ENCODE measurements around the gene CPD. TPM values are rescaled to one million over a fixed set of nuclear protein-coding genes. Genes with fewer than 3 reads are reported as not detected.

The CPD gene
- total and polyA plus RNA-seq, 4 donors: 19.1 to 139 (median 58.8) TPM

GRCh38 chr17:30377574-30378240, 1.0 kb upstream of the CPD start:
- Histone ChIP-seq H3K36me3 (ENCODE audit: control insufficient read depth in 4 of 4, insufficient read depth in 3 of 4, low read depth in 1 of 4, low read length in 3 of 4) (no peaks in the 10 kb centered on the region), H3K9me3 (ENCODE audit: control insufficient read depth in 4 of 4, low read length in 3 of 4) (no peaks in the 10 kb centered on the region), H3K4me3 (ENCODE audit: low read depth in 1 of 3, low read length in 3 of 3) (peak overlapping the region in 1 of 3 donors; percentile 98), H3K27me3 (ENCODE audit: control insufficient read depth in 4 of 4, insufficient read depth in 4 of 4, low read length in 3 of 4) (no peaks in the 10 kb centered on the region), H3K4me1 (ENCODE audit: control insufficient read depth in 4 of 4, insufficient read depth in 4 of 4, low read length in 3 of 4) (peaks cover 2 to 28% (median 14%) of the 10 kb centered on the region in 4 donors), H3K27ac (ENCODE audit: low read depth in 1 of 2, low read length in 2 of 2) (no peak overlapping the region), H3K9ac (ENCODE audit: low read depth in 1 of 2, low read length in 2 of 2) (no peak overlapping the region)
- 78% methylated on average over 11 of the region's 11 CpGs for WGBS
- no peak for DNase-seq (ENCODE audit: low spot score)
- TF ChIP-seq HNF4A (conservative IDR thresholded peaks at IDR 0.05): no peak

- TF ChIP-seq EGR1 (IDR thresholded peaks at IDR 0.05; ENCODE audit: low read depth in 2 of 2): no peak
- TF ChIP-seq, protein P1, sequence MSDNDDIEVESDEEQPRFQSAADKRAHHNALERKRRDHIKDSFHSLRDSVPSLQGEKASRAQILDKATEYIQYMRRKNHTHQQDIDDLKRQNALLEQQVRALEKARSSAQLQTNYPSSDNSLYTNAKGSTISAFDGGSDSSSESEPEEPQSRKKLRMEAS (IDR thresholded peaks at IDR 0.05): peak; percentile 74
- TF ChIP-seq RAD21 (IDR thresholded peaks at IDR 0.05): peak in 1 of 2 donors; percentile 3
- TF ChIP-seq, protein P2, sequence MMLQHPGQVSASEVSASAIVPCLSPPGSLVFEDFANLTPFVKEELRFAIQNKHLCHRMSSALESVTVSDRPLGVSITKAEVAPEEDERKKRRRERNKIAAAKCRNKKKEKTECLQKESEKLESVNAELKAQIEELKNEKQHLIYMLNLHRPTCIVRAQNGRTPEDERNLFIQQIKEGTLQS (IDR thresholded peaks at IDR 0.05): no peak
- no peak for TF ChIP-seq CTCF (IDR thresholded peaks at IDR 0.05; ENCODE audit: low read depth, low read length, missing input control)
- peak; percentile 42 for DNase-seq (ENCODE audit: low spot score)
- Histone ChIP-seq H3K36me3 (ENCODE audit: control insufficient read depth in 4 of 4, insufficient read depth in 3 of 4, low read depth in 1 of 4, low read length in 3 of 4) (no peaks in the 10 kb centered on the region), H3K27me3 (ENCODE audit: control insufficient read depth in 4 of 4, insufficient read depth in 4 of 4, low read length in 3 of 4) (no peaks in the 10 kb centered on the region), H3K9me3 (ENCODE audit: control insufficient read depth in 4 of 4, low read length in 3 of 4) (no peaks in the 10 kb centered on the region), H3K4me3 (ENCODE audit: low read depth in 1 of 3, low read length in 3 of 3) (peak overlapping the region; percentile 75 to 98 (median 76)), H3K9ac (ENCODE audit: low read depth in 1 of 2, low read length in 2 of 2) (peak overlapping the region in 1 of 2 donors; percentile 45), H3K4me1 (ENCODE audit: control insufficient read depth in 4 of 4, insufficient read depth in 4 of 4, low read length in 3 of 4) (peaks cover 3 to 30% (median 14%) of the 10 kb centered on the region in 4 donors), H3K27ac (ENCODE audit: low read depth in 1 of 2, low read length in 2 of 2) (peak overlapping the region; percentile 53 to 83)
- 13% methylated on average over 31 of the region's 31 CpGs for WGBS
Observed at GRCh38 chr17:30378241-30378824, 394 bp upstream of the CPD start.

DNA sequence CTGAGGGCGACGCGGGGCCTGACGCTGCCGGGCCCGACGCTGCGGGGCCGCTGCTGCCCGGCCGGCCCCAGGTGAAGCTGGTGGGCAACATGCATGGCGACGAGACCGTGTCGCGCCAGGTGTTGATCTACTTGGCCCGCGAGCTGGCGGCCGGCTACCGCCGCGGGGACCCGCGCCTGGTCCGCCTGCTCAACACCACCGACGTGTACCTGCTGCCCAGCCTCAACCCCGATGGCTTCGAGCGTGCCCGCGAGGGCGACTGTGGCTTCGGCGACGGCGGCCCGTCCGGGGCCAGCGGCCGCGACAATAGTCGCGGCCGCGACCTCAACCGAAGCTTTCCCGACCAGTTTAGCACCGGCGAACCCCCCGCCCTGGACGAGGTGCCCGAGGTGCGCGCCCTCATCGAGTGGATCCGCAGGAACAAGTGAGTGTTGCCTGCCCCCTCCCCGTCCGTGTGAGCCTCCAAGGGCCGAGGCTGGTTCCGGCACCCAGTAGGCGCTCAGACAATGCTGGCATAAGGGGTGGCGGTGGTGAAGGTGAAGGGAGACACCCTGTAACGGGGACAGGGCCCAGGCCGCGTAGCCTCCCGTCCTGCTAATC, 676 bp downstream of the CPD start:
- Histone ChIP-seq H3K27me3 (ENCODE audit: control insufficient read depth in 4 of 4, insufficient read depth in 4 of 4, low read length in 3 of 4) (no peaks in the 10 kb centered on the region), H3K9ac (ENCODE audit: low read depth in 1 of 2, low read length in 2 of 2) (peak overlapping the region; percentile 51 to 72), H3K4me1 (ENCODE audit: control insufficient read depth in 4 of 4, insufficient read depth in 4 of 4, low read length in 3 of 4) (peaks cover 3 to 30% (median 14%) of the 10 kb centered on the region in 4 donors), H3K9me3 (ENCODE audit: control insufficient read depth in 4 of 4, low read length in 3 of 4) (no peaks in the 10 kb centered on the region), H3K36me3 (ENCODE audit: control insufficient read depth in 4 of 4, insufficient read depth in 3 of 4, low read depth in 1 of 4, low read length in 3 of 4) (peaks cover 0 to 2% (median 0%) of the 10 kb centered on the region in 4 donors), H3K27ac (ENCODE audit: low read depth in 1 of 2, low read length in 2 of 2) (peak overlapping the region; percentile 83 to 85), H3K4me3 (ENCODE audit: low read depth in 1 of 3, low read length in 3 of 3) (peak overlapping the region; percentile 75 to 98 (median 92))
- peak; percentile 49 for DNase-seq (ENCODE audit: low spot score)
- under 1% methylated on average over 68 of the region's 68 CpGs for WGBS
- TF ChIP-seq JUND (IDR thresholded peaks at IDR 0.05) (no peak), HNF4A (conservative IDR thresholded peaks at IDR 0.05) (no peak), RAD21 (IDR thresholded peaks at IDR 0.05) (no peak)
